Activated T-cell treated with anti-CD3 and anti-CD28 coated beads for 24 hours (primary cell): ENCODE measurements around the gene CHCHD6.

Experiments used
- DNase-seq: peaks from one replicate; pipeline ENCODE4 v3.0.0-alpha.2; 2020; ENCODE audit warnings: low read depth

Gene CHCHD6

DNA sequence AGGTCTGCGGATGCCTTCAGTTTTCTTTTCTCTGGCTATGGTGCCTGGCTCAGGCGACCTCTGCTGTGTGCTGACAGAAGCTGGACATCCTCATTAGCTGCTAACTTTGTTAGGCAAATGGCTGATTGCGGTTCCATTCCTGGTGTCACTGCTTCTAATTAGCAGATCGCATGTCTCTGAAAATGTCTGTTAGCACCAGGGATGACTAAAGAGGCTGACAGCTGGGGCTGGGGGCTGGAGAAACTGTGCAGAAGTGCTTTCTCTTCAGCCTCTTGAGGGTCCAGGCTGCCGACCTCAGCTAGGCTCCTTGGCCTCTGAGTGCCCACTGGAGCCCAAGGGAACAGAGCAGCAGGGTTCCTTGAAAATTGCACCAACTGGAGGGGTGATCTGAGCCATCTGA is 39.3 kb downstream of the CHCHD6 start:
- DNase-seq, result no peak

GRCh38 chr3:126743781-126744180 is 39.7 kb downstream of the CHCHD6 start:
- no peak for DNase-seq

DNA sequence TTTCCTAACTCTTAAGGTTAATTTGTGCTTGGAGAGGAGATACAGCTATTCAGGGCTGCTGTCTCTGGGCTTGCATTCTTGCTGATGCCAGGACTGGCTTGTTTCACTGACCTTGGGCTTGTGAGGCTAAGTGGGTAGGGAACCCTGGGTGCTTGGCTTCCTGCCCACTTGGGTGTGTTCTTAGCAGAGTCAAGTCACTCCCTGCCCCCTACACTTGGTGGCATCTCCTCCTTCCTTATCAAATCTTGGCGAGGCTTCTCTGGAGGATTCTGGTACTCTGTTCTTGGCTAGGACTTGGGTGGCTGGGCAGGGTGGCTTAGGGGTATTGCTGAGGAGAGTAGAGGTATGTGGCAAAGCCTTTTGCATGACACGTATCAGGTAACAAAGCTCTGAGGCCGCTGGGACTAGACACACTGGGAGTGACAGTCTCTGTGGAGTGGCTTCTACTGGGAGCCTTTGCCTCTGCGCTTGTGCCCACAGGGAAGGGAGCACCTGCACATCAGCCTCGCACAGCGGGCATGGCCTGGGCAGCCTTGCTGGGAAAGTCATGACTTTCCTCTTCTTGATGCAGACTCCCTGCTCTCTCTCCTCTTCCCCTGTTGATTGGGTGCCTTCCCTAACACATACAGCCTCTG is 41.8 kb downstream of the CHCHD6 start:
- DNase-seq, result no peak

GRCh38 chr3:126746395-126747177 is 42.5 kb downstream of the CHCHD6 start:
- no peak for DNase-seq

GRCh38 chr3:126747768-126748167 is 43.7 kb downstream of the CHCHD6 start:
- no peak for DNase-seq

- no peak for DNase-seq
Measured at GRCh38 chr3:126748701-126749546, 44.9 kb downstream of the CHCHD6 start.

GRCh38 chr3:126749547-126749875 is 45.5 kb downstream of the CHCHD6 start:
- no peak for DNase-seq

DNA sequence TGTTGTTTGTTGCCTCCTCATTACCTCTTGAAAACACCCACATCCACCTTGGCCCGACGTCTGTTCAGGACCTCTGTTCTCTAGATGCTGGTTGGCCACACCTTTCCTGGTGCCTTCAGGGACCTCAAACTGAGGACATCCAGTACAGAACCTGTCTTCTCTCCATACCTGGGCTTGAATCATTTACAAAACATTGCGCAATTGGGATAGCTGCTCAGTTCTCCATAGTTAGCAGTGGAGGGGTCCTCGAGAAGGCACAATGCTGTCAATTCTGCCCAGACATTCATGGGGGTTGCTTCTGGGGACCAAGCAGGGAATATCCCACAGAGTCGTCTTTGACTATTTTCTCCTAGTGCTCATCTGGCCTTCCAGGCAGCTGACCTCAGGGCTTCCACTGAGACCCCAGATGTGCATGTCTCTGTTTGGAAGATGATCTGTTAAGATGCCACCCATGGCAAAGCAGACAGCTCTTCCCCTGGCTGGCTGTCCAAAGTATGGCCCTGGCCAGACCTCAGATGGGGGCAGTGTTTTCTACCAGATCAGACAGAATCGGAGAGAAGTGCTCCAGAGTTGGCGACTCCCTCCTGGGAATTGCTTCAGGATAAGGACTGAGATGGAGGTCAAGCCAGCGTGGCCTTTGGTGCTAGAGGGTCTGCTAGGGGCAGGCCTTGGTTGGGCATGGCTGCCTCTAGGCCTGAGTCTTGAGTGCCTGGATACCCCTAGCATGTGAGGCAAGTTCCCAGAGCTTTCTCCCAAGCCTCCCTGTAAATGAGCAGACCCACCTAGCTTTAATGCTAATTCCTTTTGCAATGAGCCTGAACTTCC is 46.1 kb downstream of the CHCHD6 start:
- DNase-seq, result no peak

DNA sequence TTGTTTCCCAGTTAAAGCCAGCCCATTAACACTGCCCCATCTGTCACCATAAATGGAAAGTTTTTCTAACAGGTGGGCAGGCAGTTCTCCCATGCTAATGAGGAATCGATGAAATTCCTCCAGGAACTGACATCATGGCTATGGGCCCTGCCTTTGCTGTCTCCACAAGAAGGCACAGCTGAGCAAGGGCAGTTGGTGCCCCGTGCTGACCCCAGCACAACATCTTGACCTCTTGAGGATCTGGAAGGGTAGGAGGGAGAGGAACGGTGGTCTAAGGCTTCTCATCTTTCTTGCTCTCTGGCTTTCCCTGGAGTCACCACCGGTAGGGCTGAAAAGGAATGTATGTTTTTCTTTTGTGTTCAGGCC is 46.7 kb downstream of the CHCHD6 start:
- DNase-seq, result no peak

GRCh38 chr3:126751611-126752302 is 47.7 kb downstream of the CHCHD6 start:
- DNase-seq, result no peak

DNA sequence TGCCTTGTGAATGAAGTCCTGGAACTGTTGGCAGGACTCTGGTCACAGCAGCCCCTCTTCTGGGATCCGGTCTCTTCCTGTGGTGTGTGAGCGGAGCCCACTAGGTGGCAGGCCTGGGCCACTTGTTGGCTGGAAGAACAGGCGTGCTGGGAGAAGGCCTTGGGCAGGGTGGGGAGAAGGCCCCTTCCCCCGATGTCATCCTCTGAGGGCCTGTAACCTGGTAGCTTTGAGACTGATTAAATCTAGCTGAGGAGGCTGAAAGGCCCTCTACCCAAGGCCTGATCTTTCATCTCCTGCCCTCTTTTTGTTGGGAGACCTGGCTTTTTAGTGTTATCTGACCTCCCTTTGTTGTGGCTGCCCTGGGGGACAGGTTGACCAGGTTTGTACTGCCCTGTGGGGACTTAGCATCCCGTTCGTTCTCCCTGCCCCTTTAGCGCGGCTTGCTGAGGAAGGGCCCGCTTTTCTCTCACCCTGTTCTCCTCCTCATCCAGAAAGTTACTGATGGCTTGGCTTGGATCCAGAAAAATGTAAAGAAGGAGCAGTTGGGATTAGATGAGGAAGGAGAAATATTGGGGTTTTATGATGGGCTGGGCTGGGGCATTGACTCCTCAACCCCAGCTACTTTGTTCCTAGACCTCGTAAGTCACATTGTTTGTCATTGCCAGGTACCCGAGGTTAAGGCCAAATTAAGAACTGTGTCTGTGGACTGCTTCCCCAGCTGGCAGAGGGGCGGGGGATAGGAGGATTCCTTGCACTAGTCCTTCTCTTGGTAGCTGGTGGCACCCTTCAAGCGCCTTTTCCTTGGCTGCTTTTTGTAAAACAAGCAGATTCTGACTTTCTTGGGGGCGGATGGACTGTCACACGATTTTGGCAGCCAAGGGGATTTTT is 48.5 kb downstream of the CHCHD6 start:
- DNase-seq, result peak; percentile 23

- DNase-seq, result no peak
Measured at GRCh38 chr3:126753191-126754160, 49.4 kb downstream of the CHCHD6 start.

DNA sequence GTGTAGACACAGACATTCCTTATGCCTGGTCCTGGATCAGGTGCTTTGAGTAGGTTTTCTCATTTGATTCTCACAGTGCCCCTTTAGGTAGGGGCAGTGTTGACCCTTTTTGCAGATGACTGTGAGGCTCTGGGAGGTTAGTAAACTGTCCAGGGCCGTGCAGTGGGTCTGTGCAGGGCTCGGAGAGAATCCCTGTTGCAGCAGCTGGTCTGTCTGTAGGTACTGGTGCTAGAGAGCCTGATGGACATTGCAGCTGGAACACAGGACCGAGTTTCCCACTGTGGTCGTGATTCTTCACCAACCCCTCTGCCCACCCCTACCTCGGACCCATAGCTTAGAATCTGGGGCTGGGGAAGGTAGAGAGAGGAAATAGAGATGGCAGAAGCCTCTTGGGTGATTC is 51.8 kb downstream of the CHCHD6 start:
- DNase-seq, result no peak

DNA sequence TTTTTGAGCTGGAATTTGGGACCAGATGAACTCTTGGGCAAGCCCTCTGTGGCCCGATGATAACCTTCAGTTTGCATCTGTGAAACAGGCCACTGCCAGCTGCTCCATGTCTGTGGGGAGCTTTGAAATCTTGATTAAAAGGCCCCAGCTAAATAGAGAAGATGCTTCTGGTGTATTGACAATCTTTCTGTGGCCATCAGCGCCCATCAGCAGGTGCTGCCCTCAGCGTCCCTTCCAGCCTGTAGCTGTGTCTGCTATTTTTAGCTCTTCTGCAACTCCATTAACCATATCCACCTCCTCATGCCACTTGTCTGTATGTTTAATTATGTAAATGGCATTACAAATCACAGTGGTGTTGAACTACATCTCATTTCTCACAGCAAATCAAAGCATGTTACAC is 54.0 kb downstream of the CHCHD6 start:
- no peak for DNase-seq

- DNase-seq, result no peak
Measured at GRCh38 chr3:126758882-126759281, 54.8 kb downstream of the CHCHD6 start.

DNA sequence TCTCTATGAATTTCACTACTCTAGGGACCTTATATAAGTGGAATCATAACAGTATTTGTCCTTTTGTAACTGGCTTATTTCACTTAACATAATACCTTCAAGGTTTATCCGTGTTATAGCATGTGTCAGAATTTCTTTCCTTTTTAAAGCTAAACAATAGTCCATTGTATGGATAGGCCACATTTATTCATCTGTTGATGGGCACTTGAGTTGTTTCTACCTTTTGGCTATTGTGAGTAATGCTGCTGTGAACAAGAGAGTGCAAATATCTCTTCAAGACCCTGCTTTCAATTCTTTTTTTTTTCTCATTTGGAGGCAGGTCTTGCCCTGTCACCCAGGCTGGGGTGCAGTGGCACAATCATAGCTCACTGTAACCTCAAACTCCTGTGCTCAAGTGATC is 56.5 kb downstream of the CHCHD6 start:
- no peak for DNase-seq

DNA sequence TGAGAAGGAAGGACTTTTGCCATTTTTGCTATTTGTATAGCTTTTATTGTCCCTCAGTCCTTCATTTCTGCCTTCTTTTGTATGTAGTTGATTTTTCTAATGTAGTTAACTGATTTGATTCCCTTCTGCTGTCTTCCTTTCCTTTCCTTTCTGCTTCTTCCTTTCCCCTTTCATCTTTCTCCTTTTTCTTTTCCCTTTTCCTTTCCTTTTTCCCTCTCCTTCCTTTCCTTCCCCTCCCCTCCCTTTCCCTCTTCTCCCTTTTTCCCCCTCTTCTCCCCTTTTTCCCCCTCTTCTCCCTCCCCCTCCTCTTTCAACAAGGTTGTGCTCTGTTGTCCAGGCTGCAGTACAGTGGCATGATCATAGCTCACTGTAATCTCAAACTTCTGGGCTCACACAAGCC is 59.0 kb downstream of the CHCHD6 start:
- no peak for DNase-seq

GRCh38 chr3:126765187-126766069 is 61.4 kb downstream of the CHCHD6 start:
- DNase-seq, result no peak
